LHCN-M2 (cell line): Measurements from ENCODE around the gene VPS29. TPM values are rescaled to one million over a fixed set of nuclear protein-coding genes. Genes with fewer than 3 reads are reported as not detected.

Experiments
- DNase-seq: peaks from one replicate; pipeline ENCODE4 v3.0.0-alpha.2; 2012; ENCODE audit warnings: low read depth
- total RNA-seq: library from RNA; depleted of rRNA; stranded (reverse); fragments of >200 nt; gene quantifications from 2 replicates; pipeline ENCODE4 v1.2.3, GENCODE V29; 2014; rRNA removed

The VPS29 gene
- total RNA-seq, 1 experiment from 2014 or later: 82.8 TPM

- DNase-seq: peak; percentile 89
These were observed 52.0 kb downstream of the VPS29 start, which contains the start of gene ARPC3 for GRCh38 chr12:110449799-110450497. ARPC3 (minus strand) TSS chr12:110450337; CDS start chr12:110450260, 77 bp downstream.

- no peak for DNase-seq
These were observed 57.5 kb downstream of the VPS29 start for GRCh38 chr12:110444455-110444854.

Other genes starting within 250 kb of the VPS29 start
- gene ATP2A2, start 220.9 kb downstream of the VPS29 start, total RNA-seq: 114 and 132 TPM in 2 replicates
- 59.3 and 66.3 TPM in 2 replicates for gene ANAPC7, start 98.4 kb downstream of the VPS29 start, total RNA-seq
- 348 and 595 TPM in 2 replicates for gene ARPC3, start 51.8 kb downstream of the VPS29 start, total RNA-seq
- 27.4 and 27.9 TPM in 2 replicates for gene GPN3, start 33.9 kb downstream of the VPS29 start, total RNA-seq
- gene FAM216A, start 33.3 kb downstream of the VPS29 start, total RNA-seq: 37.1 and 40.6 TPM in 2 replicates
- gene RAD9B, start 220 bp upstream of the VPS29 start, total RNA-seq: 1.0 and 1.5 TPM in 2 replicates
- 4.8 and 9.2 TPM in 2 replicates for gene PPTC7, start 81.2 kb upstream of the VPS29 start, total RNA-seq
- gene TCTN1, start 112.0 kb upstream of the VPS29 start, total RNA-seq: 34.3 TPM in 2 replicates
- gene HVCN1, start 187.0 kb upstream of the VPS29 start, total RNA-seq: 4.3 and 4.9 TPM in 2 replicates
- 147 and 158 TPM in 2 replicates for gene PPP1CC, start 240.8 kb upstream of the VPS29 start, total RNA-seq